ENCODE results near the gene ATP6V1G3.

Gene ATP6V1G3

GRCh38 chr1:198556971-198557370 lies 16.5 kb upstream of the ATP6V1G3 start:
- Mint-ChIP-seq H3K27me3 (no peaks in the 10 kb centered on the region), H3K27ac (peak overlapping the region; percentile 2), H3K4me1 (peaks cover 31% of the 10 kb centered on the region), H3K36me3 (no peaks in the 10 kb centered on the region), H3K9me3 (peaks cover 2% of the 10 kb centered on the region), H3K4me3 (peak overlapping the region; percentile 58)
- DNase-seq (ENCODE audit: low spot score in 2 of 2), result peak; percentile 38 to 64
- peak; percentile 97 for ATAC-seq (ENCODE audit: low read depth)

GRCh38 chr1:198552668-198553416 lies 12.4 kb upstream of the ATP6V1G3 start:
- H3K27ac Mint-ChIP-seq, result peak overlapping the region; percentile 86
- H3K36me3 Mint-ChIP-seq, result no peaks in the 10 kb centered on the region
- ATAC-seq (ENCODE audit: low read depth) (no peak), DNase-seq (ENCODE audit: low spot score in 2 of 2) (no peak)
- peaks cover 2% of the 10 kb centered on the region for H3K9me3 Mint-ChIP-seq
- H3K27me3 Mint-ChIP-seq, result no peaks in the 10 kb centered on the region
- peaks cover 38% of the 10 kb centered on the region for H3K4me1 Mint-ChIP-seq
- H3K4me3 Mint-ChIP-seq, result no peak overlapping the region

- DNase-seq (ENCODE audit: low spot score in 2 of 2) (no peak), ATAC-seq (ENCODE audit: low read depth) (no peak)
- H3K27ac Mint-ChIP-seq, result no peak overlapping the region
- H3K9me3 Mint-ChIP-seq, result peaks cover 8% of the 10 kb centered on the region
- no peaks in the 10 kb centered on the region for H3K36me3 Mint-ChIP-seq
- peaks cover 23% of the 10 kb centered on the region for H3K4me1 Mint-ChIP-seq
- no peaks in the 10 kb centered on the region for H3K27me3 Mint-ChIP-seq
- H3K4me3 Mint-ChIP-seq, result no peak overlapping the region
Observed at GRCh38 chr1:198550941-198551524, 10.6 kb upstream of the ATP6V1G3 start.

GRCh38 chr1:198549866-198550265 lies 9.4 kb upstream of the ATP6V1G3 start:
- ATAC-seq (ENCODE audit: low read depth) (peak; percentile 90), DNase-seq (ENCODE audit: low spot score in 2 of 2) (no peak)
- Mint-ChIP-seq H3K4me1 (peaks cover 21% of the 10 kb centered on the region), H3K27me3 (no peaks in the 10 kb centered on the region), H3K27ac (peak overlapping the region; percentile 69), H3K36me3 (no peaks in the 10 kb centered on the region), H3K9me3 (peaks cover 8% of the 10 kb centered on the region), H3K4me3 (no peak overlapping the region)

- no peaks in the 10 kb centered on the region for H3K36me3 Mint-ChIP-seq
- H3K4me3 Mint-ChIP-seq, result no peak overlapping the region
- no peak for DNase-seq (ENCODE audit: low spot score in 2 of 2)
- peak overlapping the region; percentile 69 for H3K27ac Mint-ChIP-seq
- no peaks in the 10 kb centered on the region for H3K27me3 Mint-ChIP-seq
- no peak for ATAC-seq (ENCODE audit: low read depth)
- H3K4me1 Mint-ChIP-seq, result peaks cover 14% of the 10 kb centered on the region
- peaks cover 8% of the 10 kb centered on the region for H3K9me3 Mint-ChIP-seq
Observed at GRCh38 chr1:198548890-198549289, 8.4 kb upstream of the ATP6V1G3 start.

GRCh38 chr1:198545156-198545555 lies 4.7 kb upstream of the ATP6V1G3 start:
- Mint-ChIP-seq H3K27ac (no peak overlapping the region), H3K4me3 (no peak overlapping the region), H3K9me3 (peaks cover 8% of the 10 kb centered on the region), H3K27me3 (no peaks in the 10 kb centered on the region), H3K36me3 (no peaks in the 10 kb centered on the region), H3K4me1 (peaks cover 21% of the 10 kb centered on the region)
- DNase-seq (ENCODE audit: low spot score in 2 of 2) (no peak), ATAC-seq (ENCODE audit: low read depth) (no peak)

- Mint-ChIP-seq H3K27ac (peak overlapping the region; percentile 60), H3K9me3 (peaks cover 8% of the 10 kb centered on the region)
Observed at GRCh38 chr1:198544265-198544664, 3.8 kb upstream of the ATP6V1G3 start.

GRCh38 chr1:198543670-198544260 lies 3.3 kb upstream of the ATP6V1G3 start:
- no peaks in the 10 kb centered on the region for H3K27me3 Mint-ChIP-seq
- ATAC-seq (ENCODE audit: low read depth) (peak; percentile 97), DNase-seq (ENCODE audit: low spot score in 2 of 2) (peak in 1 of 2 donors; percentile 8)
- peak overlapping the region; percentile 59 for H3K4me3 Mint-ChIP-seq
- H3K36me3 Mint-ChIP-seq, result no peaks in the 10 kb centered on the region
- H3K4me1 Mint-ChIP-seq, result peaks cover 23% of the 10 kb centered on the region
- H3K27ac Mint-ChIP-seq, result peak overlapping the region; percentile 60
- peaks cover 8% of the 10 kb centered on the region for H3K9me3 Mint-ChIP-seq

More at GRCh38 chr1:198544265-198544664, 3.8 kb upstream of the ATP6V1G3 start:
- Mint-ChIP-seq H3K27me3 (no peaks in the 10 kb centered on the region), H3K4me3 (peak overlapping the region; percentile 30), H3K4me1 (peaks cover 18% of the 10 kb centered on the region), H3K36me3 (no peaks in the 10 kb centered on the region)
- DNase-seq (ENCODE audit: low spot score in 2 of 2) (no peak), ATAC-seq (ENCODE audit: low read depth) (no peak)

- no peaks in the 10 kb centered on the region for H3K36me3 Mint-ChIP-seq
- no peak overlapping the region for H3K27ac Mint-ChIP-seq
- no peaks in the 10 kb centered on the region for H3K27me3 Mint-ChIP-seq
- ATAC-seq (ENCODE audit: low read depth), result no peak
- peaks cover 8% of the 10 kb centered on the region for H3K9me3 Mint-ChIP-seq
- H3K4me1 Mint-ChIP-seq, result peaks cover 23% of the 10 kb centered on the region
- H3K4me3 Mint-ChIP-seq, result no peak overlapping the region
- DNase-seq (ENCODE audit: low spot score in 2 of 2), result no peak
Observed at GRCh38 chr1:198542632-198543031, 2.2 kb upstream of the ATP6V1G3 start.

GRCh38 chr1:198541737-198542136 lies 1.3 kb upstream of the ATP6V1G3 start:
- Mint-ChIP-seq H3K9me3 (peaks cover 3% of the 10 kb centered on the region), H3K36me3 (no peaks in the 10 kb centered on the region), H3K4me1 (peaks cover 30% of the 10 kb centered on the region), H3K27ac (no peak overlapping the region), H3K4me3 (no peak overlapping the region), H3K27me3 (no peaks in the 10 kb centered on the region)
- ATAC-seq (ENCODE audit: low read depth), result no peak
- DNase-seq (ENCODE audit: low spot score in 2 of 2), result no peak

GRCh38 chr1:198538579-198539364 lies 1.7 kb downstream of the ATP6V1G3 start:
- peak overlapping the region; percentile 58 for H3K4me3 Mint-ChIP-seq
- H3K4me1 Mint-ChIP-seq, result peaks cover 39% of the 10 kb centered on the region
- H3K9me3 Mint-ChIP-seq, result peaks cover under 1% of the 10 kb centered on the region
- peak overlapping the region; percentile 76 for H3K27ac Mint-ChIP-seq
- DNase-seq (ENCODE audit: low spot score in 2 of 2), result no peak
- no peaks in the 10 kb centered on the region for H3K36me3 Mint-ChIP-seq
- peak; percentile 33 for ATAC-seq (ENCODE audit: low read depth)
- H3K27me3 Mint-ChIP-seq, result no peaks in the 10 kb centered on the region

- Mint-ChIP-seq H3K36me3 (peaks cover 2% of the 10 kb centered on the region), H3K27ac (peak overlapping the region; percentile 35), H3K27me3 (no peaks in the 10 kb centered on the region), H3K4me3 (no peak overlapping the region), H3K9me3 (peaks cover 6% of the 10 kb centered on the region), H3K4me1 (peaks cover 39% of the 10 kb centered on the region)
- peak; percentile 66 for ATAC-seq (ENCODE audit: low read depth)
- no peak for DNase-seq (ENCODE audit: low spot score in 2 of 2)
Observed at GRCh38 chr1:198535631-198536030, 4.8 kb downstream of the ATP6V1G3 start.

GRCh38 chr1:198534548-198535418 lies 5.7 kb downstream of the ATP6V1G3 start:
- Mint-ChIP-seq H3K4me1 (peaks cover 37% of the 10 kb centered on the region), H3K4me3 (peak overlapping the region; percentile 35), H3K27me3 (no peaks in the 10 kb centered on the region), H3K27ac (peak overlapping the region; percentile 13), H3K36me3 (peaks cover 2% of the 10 kb centered on the region), H3K9me3 (peaks cover 6% of the 10 kb centered on the region)
- ATAC-seq (ENCODE audit: low read depth) (peak; percentile 74), DNase-seq (ENCODE audit: low spot score in 2 of 2) (no peak)

Data from memory B cell (primary cell).